ENCODE results near the gene SEZ6L.

DNA sequence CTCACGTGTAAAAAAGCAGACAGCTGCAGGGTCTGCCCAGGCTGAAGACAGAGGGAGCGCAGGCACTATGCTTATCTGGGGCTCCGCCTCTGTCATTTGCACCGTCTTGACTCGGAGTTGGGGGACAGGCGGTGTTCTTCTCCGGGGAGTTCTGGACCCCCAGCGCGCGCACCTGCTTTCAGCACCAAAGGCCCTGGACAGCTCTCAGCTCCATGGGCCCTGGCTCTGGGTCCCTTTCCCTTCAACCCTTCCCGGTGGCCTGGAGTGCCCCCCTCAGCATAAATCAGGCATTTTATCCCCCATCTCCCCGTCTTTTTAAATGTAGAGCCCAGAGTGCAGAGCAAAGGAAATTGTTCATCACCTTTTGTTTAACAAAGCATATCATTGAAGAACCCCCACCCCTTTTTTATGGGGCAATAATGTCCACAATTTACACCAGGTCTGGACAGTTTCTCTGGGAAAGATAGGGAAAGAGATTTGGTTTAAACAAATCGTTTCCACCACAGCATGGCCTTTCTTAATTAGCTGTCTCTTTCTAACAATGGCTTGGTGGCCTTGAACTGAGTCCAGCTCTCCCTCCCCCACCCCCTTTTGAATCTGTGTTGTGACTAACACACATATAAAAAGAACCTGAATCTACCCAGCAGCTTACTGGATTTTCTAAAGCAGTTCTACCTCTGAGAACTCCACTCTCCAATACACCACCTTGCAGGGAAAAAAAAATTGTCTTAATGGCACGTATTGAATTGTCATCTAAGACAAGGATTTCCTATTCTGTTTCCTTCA lies 1.7 kb downstream of the SEZ6L start:
- TF ChIP-seq, protein P1, sequence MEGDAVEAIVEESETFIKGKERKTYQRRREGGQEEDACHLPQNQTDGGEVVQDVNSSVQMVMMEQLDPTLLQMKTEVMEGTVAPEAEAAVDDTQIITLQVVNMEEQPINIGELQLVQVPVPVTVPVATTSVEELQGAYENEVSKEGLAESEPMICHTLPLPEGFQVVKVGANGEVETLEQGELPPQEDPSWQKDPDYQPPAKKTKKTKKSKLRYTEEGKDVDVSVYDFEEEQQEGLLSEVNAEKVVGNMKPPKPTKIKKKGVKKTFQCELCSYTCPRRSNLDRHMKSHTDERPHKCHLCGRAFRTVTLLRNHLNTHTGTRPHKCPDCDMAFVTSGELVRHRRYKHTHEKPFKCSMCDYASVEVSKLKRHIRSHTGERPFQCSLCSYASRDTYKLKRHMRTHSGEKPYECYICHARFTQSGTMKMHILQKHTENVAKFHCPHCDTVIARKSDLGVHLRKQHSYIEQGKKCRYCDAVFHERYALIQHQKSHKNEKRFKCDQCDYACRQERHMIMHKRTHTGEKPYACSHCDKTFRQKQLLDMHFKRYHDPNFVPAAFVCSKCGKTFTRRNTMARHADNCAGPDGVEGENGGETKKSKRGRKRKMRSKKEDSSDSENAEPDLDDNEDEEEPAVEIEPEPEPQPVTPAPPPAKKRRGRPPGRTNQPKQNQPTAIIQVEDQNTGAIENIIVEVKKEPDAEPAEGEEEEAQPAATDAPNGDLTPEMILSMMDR (IDR thresholded peaks at IDR 0.05): no peak
- no peak for TF ChIP-seq POLR2A (IDR thresholded peaks at IDR 0.05)
